Natural killer cell (primary cell): ENCODE results near the gene TSKU. TPM values are rescaled to one million over a fixed set of nuclear protein-coding genes. Genes with fewer than 3 reads are reported as not detected.

Experiments used
- ATAC-seq, 3 donors: fragments of 150-1000 bp in 2 of 3; fragments of 200-7000 bp in 1 of 3; cut with Tn5 transposase; 1 replicate in 1 of 3; 2 replicates in 2 of 3; pipeline ENCODE4 v1.10.0; 2021; ENCODE audit warnings: mild to moderate bottlenecking in 2 of 3, moderate library complexity in 2 of 3
- DNase-seq, 2 donors: peaks; one replicate each; pipeline versions ENCODE4 v3.0.0 to v3.0.0-alpha.2; 2013 to 2021; ENCODE audit warnings: mixed read lengths in 1 of 2
- H3K27ac ChIP-seq: one replicate; pipeline ENCODE4 v1.5.1; 2013; ENCODE audit warnings: mild to moderate bottlenecking, low read length
- H3K27me3 ChIP-seq: one replicate; pipeline ENCODE4 v1.6.1; 2013; ENCODE audit warnings: low read length; ENCODE audit not compliant: control insufficient read depth, insufficient read depth
- H3K36me3 ChIP-seq: one replicate; pipeline ENCODE4 v1.6.1; 2013; ENCODE audit warnings: low read length; ENCODE audit not compliant: control insufficient read depth, insufficient read depth
- H3K4me1 ChIP-seq: one replicate; pipeline ENCODE4 v1.6.1; 2013; ENCODE audit warnings: low read length; ENCODE audit not compliant: control insufficient read depth, insufficient read depth
- H3K4me3 ChIP-seq: one replicate; pipeline ENCODE4 v1.5.1; 2013; ENCODE audit warnings: low read length
- H3K9me3 ChIP-seq: one replicate; pipeline ENCODE4 v1.6.1; 2013; ENCODE audit warnings: low read length; ENCODE audit not compliant: control insufficient read depth, insufficient read depth
- H3K27ac Mint-ChIP-seq, 2 donors: one replicate each; pipeline ENCODE4 v1.8.0; 2022; ENCODE audit warnings: mild to moderate bottlenecking in 2 of 2, mixed read lengths in 2 of 2, moderate library complexity in 1 of 2
- H3K27me3 Mint-ChIP-seq, 2 donors: one replicate each; pipeline ENCODE4 v1.8.0; 2022; ENCODE audit warnings: low read depth in 2 of 2, mixed read lengths in 2 of 2
- H3K36me3 Mint-ChIP-seq: one replicate; pipeline ENCODE4 v1.8.0; 2022; ENCODE audit warnings: mixed read lengths
- H3K4me1 Mint-ChIP-seq, 2 donors: one replicate each; pipeline ENCODE4 v1.8.0; 2022; ENCODE audit warnings: mixed read lengths in 2 of 2
- H3K4me3 Mint-ChIP-seq: one replicate; pipeline ENCODE4 v1.8.0; 2022; ENCODE audit warnings: mild to moderate bottlenecking, moderate library complexity, mixed read lengths
- H3K9me3 Mint-ChIP-seq, 2 donors: one replicate each; pipeline ENCODE4 v1.8.0; 2022; ENCODE audit warnings: mixed read lengths in 2 of 2
- WGBS: methylation state at CpG from one replicate; pipeline ENCODE4 v1.1.7; 2013; ENCODE audit warnings: missing lambda C conversion rate; ENCODE audit not compliant: insufficient coverage; 5-methylcytosine and 5-hydroxymethylcytosine counted together
- intact Hi-C: fragments of 100-400 bp; cut with micrococcal nuclease; formaldehyde crosslinking; loops from one replicate; pipeline ENCODE4 v1.14.2; 2022
- total RNA-seq, 4 donors: library from RNA; stranded (reverse); fragments of 120-200 nt in 1 of 4; gene quantifications; one replicate each; pipeline versions ENCODE4 v1.2.3 to v1.2.4, GENCODE V29; 2013 to 2022
- TF ChIP-seq, protein P1 (sequence below): fragments of 200-600 bp; IDR thresholded peaks from one replicate; pipeline ENCODE4 v1.8.0; 2022; ENCODE audit warnings: antibody characterized with exemption

The TSKU gene
- total RNA-seq, 3 donors from 2014 or later (not counting 1 experiment from before 2014, with no cell fraction given) = not detected

DNA sequence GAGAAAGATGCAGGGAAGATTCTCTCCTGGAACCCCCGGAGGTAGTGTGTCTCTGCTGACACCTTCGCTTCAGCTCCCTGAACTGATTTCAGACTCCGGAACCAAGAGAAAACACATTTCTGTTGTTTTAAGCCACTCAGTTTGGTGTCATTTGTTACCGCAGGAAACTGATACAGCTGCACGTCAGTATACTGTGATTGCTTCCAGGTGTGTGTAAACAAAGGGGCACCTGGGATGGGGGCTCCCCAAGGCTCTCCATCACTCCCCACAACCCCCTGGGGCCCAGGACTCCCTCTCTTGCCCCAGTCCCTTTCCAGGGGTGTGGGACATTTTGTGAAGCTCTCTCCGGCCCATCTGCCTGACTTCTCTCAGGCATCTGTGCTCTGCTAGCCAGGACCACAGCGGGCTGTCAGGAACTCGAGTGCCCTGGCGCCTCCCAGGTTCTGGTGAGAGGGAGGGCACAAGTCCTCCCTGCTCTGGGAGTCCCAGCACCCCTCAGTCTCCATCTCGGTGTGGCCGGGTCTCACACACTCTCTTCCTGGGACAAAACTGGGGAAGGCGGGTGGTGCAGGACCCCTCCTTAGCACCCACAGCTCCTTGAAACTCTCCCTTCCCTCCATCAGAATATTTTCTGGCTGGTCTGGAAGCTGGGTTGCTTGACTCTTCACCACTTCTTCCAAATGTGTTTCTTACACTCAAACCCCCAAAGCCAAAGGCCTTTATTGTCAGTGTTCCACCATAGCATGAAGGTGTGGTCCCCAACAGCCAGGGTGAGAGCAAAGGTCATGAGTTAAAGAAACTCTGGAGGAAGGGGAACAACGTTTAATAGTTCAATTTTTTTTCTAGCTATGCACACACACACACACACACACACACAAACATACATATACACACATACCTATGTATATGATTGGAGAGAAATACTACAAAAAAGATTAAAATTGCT, 35.0 kb upstream of the TSKU start:
- H3K27me3 ChIP-seq = no peaks in the 10 kb centered on the region
- no peaks in the 10 kb centered on the region for H3K4me1 ChIP-seq
- H3K4me3 Mint-ChIP-seq = no peak overlapping the region
- H3K36me3 Mint-ChIP-seq = no peaks in the 10 kb centered on the region
- intact Hi-C loops = no loop called here
- no peaks in the 10 kb centered on the region for H3K9me3 ChIP-seq
- DNase-seq (no peak), ATAC-seq (no peak)
- H3K4me1 Mint-ChIP-seq = no peaks in the 10 kb centered on the region
- TF ChIP-seq, protein P1, sequence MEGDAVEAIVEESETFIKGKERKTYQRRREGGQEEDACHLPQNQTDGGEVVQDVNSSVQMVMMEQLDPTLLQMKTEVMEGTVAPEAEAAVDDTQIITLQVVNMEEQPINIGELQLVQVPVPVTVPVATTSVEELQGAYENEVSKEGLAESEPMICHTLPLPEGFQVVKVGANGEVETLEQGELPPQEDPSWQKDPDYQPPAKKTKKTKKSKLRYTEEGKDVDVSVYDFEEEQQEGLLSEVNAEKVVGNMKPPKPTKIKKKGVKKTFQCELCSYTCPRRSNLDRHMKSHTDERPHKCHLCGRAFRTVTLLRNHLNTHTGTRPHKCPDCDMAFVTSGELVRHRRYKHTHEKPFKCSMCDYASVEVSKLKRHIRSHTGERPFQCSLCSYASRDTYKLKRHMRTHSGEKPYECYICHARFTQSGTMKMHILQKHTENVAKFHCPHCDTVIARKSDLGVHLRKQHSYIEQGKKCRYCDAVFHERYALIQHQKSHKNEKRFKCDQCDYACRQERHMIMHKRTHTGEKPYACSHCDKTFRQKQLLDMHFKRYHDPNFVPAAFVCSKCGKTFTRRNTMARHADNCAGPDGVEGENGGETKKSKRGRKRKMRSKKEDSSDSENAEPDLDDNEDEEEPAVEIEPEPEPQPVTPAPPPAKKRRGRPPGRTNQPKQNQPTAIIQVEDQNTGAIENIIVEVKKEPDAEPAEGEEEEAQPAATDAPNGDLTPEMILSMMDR = no peak
- no peaks in the 10 kb centered on the region for H3K36me3 ChIP-seq
- no peak overlapping the region for H3K27ac ChIP-seq
- 88% methylated on average over 12 of the region's 13 CpGs for WGBS
- no peak overlapping the region for H3K4me3 ChIP-seq
- H3K27me3 Mint-ChIP-seq = peaks cover 7 to 24% of the 10 kb centered on the region in 2 donors
- no peak overlapping the region for H3K27ac Mint-ChIP-seq
- no peaks in the 10 kb centered on the region for H3K9me3 Mint-ChIP-seq

DNA sequence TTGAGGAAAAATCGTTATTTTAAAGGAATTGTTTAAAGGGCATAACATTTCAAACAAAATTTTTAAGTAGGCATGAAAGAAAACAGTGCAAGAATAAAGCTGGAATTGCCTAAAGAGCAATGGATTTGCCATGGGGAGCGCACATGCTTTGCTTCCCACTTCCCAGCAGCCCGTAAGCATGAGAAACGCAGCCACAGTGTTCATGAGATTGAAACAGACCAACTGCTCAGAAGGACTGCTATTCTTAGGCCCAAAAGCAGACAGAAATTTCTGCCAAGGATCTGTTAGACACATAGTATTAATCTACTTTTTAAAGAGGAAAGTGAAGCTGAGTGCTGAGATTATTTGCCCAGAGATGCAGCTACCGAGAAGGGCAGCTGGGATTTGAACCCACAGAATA, 34.2 kb upstream of the TSKU start:
- 80% methylated on average over 5 of the region's 5 CpGs for WGBS
- DNase-seq = no peak
- no peaks in the 10 kb centered on the region for H3K36me3 Mint-ChIP-seq
- H3K9me3 ChIP-seq = no peaks in the 10 kb centered on the region
- TF ChIP-seq, protein P1 = no peak
- H3K27ac Mint-ChIP-seq = no peak overlapping the region
- H3K4me3 ChIP-seq = no peak overlapping the region
- ATAC-seq = no peak
- no peaks in the 10 kb centered on the region for H3K9me3 Mint-ChIP-seq
- no peak overlapping the region for H3K4me3 Mint-ChIP-seq
- H3K36me3 ChIP-seq = no peaks in the 10 kb centered on the region
- no peaks in the 10 kb centered on the region for H3K4me1 Mint-ChIP-seq
- H3K27ac ChIP-seq = no peak overlapping the region
- intact Hi-C loops = no loop called here
- H3K27me3 Mint-ChIP-seq = peaks cover 7 to 24% of the 10 kb centered on the region in 2 donors
- no peaks in the 10 kb centered on the region for H3K4me1 ChIP-seq
- H3K27me3 ChIP-seq = no peaks in the 10 kb centered on the region

DNA sequence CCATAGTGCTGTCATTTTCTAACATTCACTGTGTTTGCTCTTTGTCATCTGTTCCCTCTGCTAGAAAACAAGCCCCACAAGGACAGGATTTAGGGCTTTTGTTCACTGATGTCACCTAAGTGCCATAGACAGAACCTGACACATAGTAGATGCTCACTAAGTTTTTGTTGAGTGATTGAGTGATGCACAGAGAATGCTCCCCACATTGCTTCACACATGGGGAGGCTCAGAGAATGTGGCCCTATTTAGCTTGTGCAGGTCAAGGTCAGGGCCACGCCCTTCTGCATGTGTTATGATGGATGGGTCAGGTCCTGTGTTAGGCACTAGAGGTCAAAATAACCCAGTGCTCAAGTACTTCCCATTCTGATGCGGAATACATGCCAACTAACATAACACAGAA, 33.1 kb upstream of the TSKU start:
- Histone ChIP-seq H3K4me3 (no peak overlapping the region), H3K9me3 (no peaks in the 10 kb centered on the region), H3K27me3 (no peaks in the 10 kb centered on the region), H3K36me3 (no peaks in the 10 kb centered on the region), H3K27ac (no peak overlapping the region), H3K4me1 (no peaks in the 10 kb centered on the region)
- Mint-ChIP-seq H3K27ac (no peak overlapping the region), H3K9me3 (no peaks in the 10 kb centered on the region), H3K27me3 (peaks cover 7 to 19% of the 10 kb centered on the region in 2 donors), H3K36me3 (no peaks in the 10 kb centered on the region), H3K4me1 (no peaks in the 10 kb centered on the region), H3K4me3 (no peak overlapping the region)
- no peak for DNase-seq
- intact Hi-C loops = no loop called here
- 20% methylated on average over 1 of the region's 2 CpGs for WGBS
- TF ChIP-seq, protein P1 = no peak
- ATAC-seq = no peak
